GM19025 (cell line): ENCODE results near the gene STPG3.

Experiments
- ATAC-seq: cut with Tn5 transposase; IDR thresholded peaks from one replicate; pipeline ENCODE4 v1.9.1; 2021; ENCODE audit warnings: mild to moderate bottlenecking, low read depth, moderate library complexity; ENCODE audit not compliant: unreplicated experiment

STPG3 gene

GRCh38 chr9:137278061-137278701 is 27.1 kb downstream of the STPG3 start:
- no peak for ATAC-seq

GRCh38 chr9:137278721-137279711 is 27.9 kb downstream of the STPG3 start:
- no peak for ATAC-seq

DNA sequence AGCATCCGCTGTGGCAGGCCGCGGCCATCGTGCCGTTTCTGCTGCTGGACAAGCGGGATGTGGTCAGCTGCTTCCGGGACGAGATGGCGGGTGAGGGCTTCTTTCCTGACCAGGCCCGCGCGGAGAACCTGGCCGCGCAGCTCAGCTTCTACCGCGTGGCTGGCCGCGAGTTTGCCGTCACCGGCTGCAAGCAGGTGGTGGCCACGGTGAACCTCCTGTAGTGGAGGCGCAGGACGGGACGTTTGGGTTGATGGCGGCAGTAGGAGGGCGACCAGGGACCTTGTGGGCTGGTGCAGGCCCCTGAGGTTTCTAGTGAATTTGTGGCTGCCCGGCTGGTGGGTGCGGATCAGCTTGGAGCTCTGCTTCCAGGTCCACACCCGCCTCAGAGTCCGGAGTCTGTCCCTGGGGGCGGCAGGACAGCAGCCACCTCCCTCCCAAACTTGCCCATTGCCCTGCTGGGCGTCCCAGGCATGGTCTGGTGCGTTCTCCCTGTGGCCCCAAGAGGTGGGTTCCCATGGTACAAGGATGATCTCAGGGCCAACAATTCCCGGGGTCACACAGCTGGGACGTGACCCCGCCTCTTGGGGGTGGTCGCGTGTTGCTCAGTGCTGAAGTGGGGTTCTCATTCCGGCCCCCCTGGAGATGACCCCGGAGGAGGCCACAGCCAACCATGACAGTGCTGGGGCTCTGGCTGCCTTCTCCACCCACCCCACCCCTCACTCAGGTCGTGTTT is 28.8 kb downstream of the STPG3 start:
- ATAC-seq: no peak

GRCh38 chr9:137280474-137281344 is 29.6 kb downstream of the STPG3 start:
- no peak for ATAC-seq

GRCh38 chr9:137281345-137282116 is 30.4 kb downstream of the STPG3 start:
- no peak for ATAC-seq

- no peak for ATAC-seq
Observed at GRCh38 chr9:137286975-137287383, 35.9 kb downstream of the STPG3 start.

DNA sequence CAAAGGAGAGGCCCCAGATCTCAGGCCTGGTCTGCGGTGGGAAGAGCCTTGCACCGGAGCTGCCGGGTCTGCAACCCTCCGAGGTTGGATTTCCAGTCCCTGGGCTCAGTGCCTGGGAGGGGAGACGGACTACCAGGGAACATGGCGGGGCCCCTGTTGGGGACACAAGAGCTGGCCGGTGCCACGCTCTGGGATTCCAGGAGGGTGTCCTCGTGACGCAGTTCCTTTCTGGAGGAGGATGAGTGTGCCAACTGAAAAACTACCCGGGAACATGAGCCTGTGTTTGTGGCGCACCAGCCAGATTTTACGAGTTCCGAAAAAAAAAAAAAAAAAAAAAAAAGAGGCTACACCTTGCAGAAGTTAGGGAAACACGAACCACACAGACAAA is 42.0 kb downstream of the STPG3 start:
- no peak for ATAC-seq

GRCh38 chr9:137293482-137294090 is 42.5 kb downstream of the STPG3 start:
- ATAC-seq: no peak

DNA sequence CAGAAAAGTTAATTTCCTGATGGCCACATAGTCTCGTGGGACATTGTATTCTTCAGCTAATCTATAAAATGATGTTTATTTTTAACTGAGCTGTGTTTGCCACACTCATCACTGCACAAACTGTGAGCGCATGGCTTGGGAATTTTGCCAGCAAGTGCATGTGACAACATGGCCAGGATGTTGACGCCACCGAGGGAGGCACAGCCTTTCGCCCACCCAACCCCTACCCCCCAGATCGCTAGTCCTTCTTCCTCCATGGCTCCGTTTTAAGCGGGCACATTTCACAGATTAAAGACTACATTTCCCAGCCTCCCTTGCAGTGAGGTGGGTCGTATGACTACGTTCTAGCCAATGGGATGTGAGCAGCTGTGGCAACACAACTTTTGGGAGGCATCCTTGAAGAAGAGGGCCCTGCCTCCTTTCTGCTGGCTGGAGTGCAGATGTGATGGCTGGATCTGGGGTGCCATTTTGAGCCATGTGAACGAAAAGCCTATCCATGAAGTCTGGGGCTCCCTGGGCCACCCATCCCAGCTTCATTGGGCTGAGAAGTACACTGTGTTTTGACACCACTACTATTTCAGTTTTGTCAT is 43.1 kb downstream of the STPG3 start:
- ATAC-seq: no peak

- no peak for ATAC-seq
Observed at GRCh38 chr9:137294681-137295237, 43.7 kb downstream of the STPG3 start.

- ATAC-seq: no peak
Observed at GRCh38 chr9:137295238-137295811, 44.2 kb downstream of the STPG3 start.

- ATAC-seq: no peak
Observed at GRCh38 chr9:137295849-137296669, 45.0 kb downstream of the STPG3 start.

- no peak for ATAC-seq
Observed at GRCh38 chr9:137296670-137297664, 45.9 kb downstream of the STPG3 start.

DNA sequence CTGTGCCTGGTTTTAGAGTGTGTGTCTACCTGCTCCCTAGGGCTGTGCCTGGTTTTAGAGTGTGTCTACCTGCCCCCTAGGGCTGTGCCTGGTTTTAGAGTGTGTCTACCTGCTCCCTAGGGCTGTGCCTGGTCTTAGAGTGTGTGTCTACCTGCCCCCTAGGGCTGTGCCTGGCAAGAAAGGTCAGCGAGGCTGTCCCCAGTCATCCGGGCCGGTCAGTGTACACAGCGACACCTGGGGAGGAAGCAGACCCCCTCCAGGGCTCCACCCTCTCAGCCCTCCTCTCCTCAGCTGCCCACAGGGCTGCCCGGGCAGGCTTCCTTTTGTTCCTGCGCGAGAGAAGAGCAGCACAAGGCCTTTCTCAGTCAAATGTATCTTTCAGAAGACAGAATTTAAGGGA is 46.9 kb downstream of the STPG3 start:
- ATAC-seq: no peak

- ATAC-seq: no peak
Observed at GRCh38 chr9:137298401-137299202, 47.5 kb downstream of the STPG3 start.
